ENCODE data around the gene MAMDC4. TPM values are rescaled to one million over a fixed set of nuclear protein-coding genes. Genes with fewer than 3 reads are reported as not detected.

The MAMDC4 gene
- total RNA-seq, 1 experiment from 2014 or later = 0.42 TPM

- no peak for DNase-seq (ENCODE audit: low read depth in 1 of 2, low spot score in 2 of 2)
- H3K36me3 ChIP-seq = peaks cover 45% of the 10 kb centered on the region
- no peaks in the 10 kb centered on the region for H3K9me3 ChIP-seq (replicated peaks)
- no peak overlapping the region for H3K4me3 ChIP-seq
- H3K27me3 ChIP-seq (replicated peaks) = no peaks in the 10 kb centered on the region
- no peaks in the 10 kb centered on the region for H3K4me1 ChIP-seq (replicated peaks)
- no peak overlapping the region for H3K27ac ChIP-seq
Observed at GRCh38 chr9:136815422-136815782, 36.7 kb upstream of the MAMDC4 start.

DNA sequence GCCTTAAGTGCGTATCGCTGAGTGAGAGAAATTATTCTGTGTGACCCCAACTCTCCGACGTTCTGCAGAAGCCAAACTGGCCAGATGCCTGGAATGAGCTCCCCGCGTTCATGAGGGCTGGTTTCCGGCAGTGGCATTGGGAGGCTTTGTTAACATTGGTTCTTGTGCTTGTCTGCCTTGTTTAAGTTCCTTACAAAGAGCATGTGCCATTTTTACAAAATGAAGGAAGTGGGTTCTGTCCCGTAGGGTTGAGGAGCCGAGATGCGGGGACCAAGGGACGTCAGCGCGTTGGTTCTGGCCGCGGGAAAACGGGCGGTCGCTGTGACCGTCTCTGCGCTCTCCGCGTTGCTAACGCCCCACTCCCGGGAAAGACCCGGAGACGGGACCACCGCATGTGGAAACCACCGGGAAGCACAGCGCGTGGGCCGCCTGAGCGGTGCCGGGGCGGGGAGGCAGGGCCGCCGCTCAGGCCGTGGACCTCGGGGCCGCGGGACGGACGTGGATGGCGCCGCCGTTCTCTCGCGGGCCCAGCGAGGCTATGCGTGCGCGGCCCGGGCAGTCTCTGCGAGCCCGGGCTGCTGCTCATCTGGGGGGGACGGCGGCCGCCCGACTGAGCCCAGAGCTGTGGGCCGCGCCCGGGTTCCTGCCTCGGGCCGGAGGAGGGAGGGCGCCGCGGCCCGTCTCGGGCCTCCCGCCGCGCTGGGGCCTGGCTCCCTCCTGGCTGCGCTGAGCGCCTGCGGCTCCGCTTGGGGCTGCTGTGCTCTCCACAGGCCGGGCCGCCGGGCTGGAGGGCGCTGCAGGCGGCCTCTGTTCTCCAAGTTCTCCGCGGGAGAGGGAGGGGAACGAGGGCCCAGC, 30.9 kb upstream of the MAMDC4 start:
- Histone ChIP-seq H3K27ac (no peak overlapping the region), H3K27me3 (replicated peaks) (no peaks in the 10 kb centered on the region), H3K4me1 (replicated peaks) (no peaks in the 10 kb centered on the region), H3K9me3 (replicated peaks) (no peaks in the 10 kb centered on the region), H3K36me3 (peaks cover 21% of the 10 kb centered on the region), H3K4me3 (no peak overlapping the region)
- no peak for DNase-seq (ENCODE audit: low read depth in 1 of 2, low spot score in 2 of 2)

GRCh38 chr9:136821826-136822544, 30.2 kb upstream of the MAMDC4 start:
- no peaks in the 10 kb centered on the region for H3K9me3 ChIP-seq (replicated peaks)
- H3K4me3 ChIP-seq = no peak overlapping the region
- peaks cover 26% of the 10 kb centered on the region for H3K36me3 ChIP-seq
- no peak overlapping the region for H3K27ac ChIP-seq
- H3K27me3 ChIP-seq (replicated peaks) = no peaks in the 10 kb centered on the region
- DNase-seq (ENCODE audit: low read depth in 1 of 2, low spot score in 2 of 2) = no peak
- no peaks in the 10 kb centered on the region for H3K4me1 ChIP-seq (replicated peaks)

DNA sequence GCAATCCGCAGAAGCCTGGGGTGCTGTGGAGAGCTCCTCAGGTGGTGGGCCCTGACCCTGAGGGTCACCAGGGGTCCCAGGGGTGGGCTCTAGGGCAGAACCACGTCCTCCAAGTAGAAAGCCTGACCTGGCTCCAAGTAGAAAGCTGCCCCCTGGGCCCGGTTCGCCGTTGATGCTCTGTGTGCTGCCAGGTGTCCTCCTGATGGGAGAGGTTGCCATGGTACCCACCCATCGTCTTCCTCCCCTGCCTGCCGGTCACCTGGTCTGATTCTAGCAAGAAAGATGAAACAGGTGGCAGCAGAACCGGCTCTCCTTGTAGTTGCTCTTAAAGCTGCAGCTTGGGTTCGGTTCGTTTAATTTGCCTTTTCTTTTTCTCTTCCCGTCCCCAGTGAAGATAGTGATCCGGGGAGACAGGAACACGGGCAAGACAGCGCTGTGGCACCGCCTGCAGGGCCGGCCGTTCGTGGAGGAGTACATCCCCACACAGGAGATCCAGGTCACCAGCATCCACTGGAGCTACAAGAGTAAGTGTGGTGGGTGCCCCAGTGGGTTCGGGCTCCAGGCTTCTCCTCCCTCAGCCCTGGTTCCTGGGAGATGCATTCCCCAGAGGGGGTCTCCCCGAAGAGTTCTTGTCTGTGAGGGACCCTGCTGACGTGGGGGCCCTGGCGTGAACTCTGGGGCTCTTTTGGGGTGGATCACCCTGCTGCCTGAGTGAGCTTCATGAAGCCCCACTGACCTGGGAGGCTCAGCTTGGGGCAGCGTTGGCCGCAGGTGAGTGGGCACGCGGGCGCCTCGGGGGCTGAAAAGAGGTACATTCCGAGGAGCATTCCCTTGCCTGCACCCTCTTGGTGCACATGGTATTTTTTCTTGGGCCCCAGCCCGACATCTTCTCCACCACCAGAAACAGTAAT, 28.8 kb upstream of the MAMDC4 start:
- Histone ChIP-seq H3K27me3 (replicated peaks) (no peaks in the 10 kb centered on the region), H3K9me3 (replicated peaks) (no peaks in the 10 kb centered on the region), H3K27ac (no peak overlapping the region), H3K4me3 (no peak overlapping the region), H3K4me1 (replicated peaks) (no peaks in the 10 kb centered on the region), H3K36me3 (peaks cover 37% of the 10 kb centered on the region)
- no peak for DNase-seq (ENCODE audit: low read depth in 1 of 2, low spot score in 2 of 2)

- no peak overlapping the region for H3K27ac ChIP-seq
- H3K9me3 ChIP-seq (replicated peaks) = no peaks in the 10 kb centered on the region
- no peaks in the 10 kb centered on the region for H3K27me3 ChIP-seq (replicated peaks)
- no peak overlapping the region for H3K4me3 ChIP-seq
- no peaks in the 10 kb centered on the region for H3K4me1 ChIP-seq (replicated peaks)
- no peak for DNase-seq (ENCODE audit: low read depth in 1 of 2, low spot score in 2 of 2)
- peaks cover 46% of the 10 kb centered on the region for H3K36me3 ChIP-seq
Observed at GRCh38 chr9:136824496-136825225, 27.5 kb upstream of the MAMDC4 start.

DNA sequence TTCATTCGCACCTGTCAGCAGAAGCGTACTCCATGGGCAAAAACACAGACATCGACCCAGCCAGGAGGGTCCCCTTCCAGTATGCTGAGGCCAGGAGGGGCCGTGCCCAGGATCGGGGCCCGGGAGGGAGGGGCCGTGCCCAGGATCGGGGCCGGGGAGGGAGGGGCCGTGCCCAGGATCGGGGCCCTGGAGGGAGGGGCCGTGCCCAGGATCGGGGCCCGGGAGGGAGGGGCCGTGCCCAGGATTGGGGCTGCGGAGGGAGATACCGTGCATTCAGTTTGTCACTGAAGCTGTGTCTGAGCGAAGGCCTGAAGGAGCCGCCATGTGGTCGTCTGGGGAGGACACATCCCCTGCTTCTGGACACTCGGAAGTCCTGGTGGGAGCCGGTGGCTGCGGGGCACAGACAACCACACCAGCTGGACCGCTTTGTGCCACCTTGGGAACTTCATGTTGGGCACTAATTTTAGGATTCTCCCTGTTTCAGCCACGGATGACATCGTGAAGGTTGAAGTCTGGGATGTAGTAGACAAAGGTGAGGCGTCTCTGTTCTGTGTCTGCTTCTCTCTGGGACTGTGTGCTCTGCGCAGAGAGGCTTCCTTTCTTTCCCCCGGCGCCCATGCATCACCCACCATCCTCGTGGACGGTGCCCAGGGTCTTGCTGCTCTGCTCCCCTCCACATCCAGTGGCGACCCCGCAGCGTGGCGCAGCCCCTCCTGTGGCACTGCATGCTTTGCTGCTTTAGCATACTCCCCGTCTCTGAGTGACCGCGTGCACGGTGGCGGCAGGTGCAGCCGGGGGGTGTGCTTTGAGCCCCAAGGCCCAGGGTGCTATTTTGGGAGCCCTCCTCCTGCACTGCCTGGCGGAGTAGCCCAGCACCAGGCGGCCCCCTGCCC, 26.6 kb upstream of the MAMDC4 start:
- Histone ChIP-seq H3K4me3 (no peak overlapping the region), H3K27ac (no peak overlapping the region), H3K4me1 (replicated peaks) (no peaks in the 10 kb centered on the region), H3K27me3 (replicated peaks) (no peaks in the 10 kb centered on the region), H3K9me3 (replicated peaks) (no peaks in the 10 kb centered on the region), H3K36me3 (peaks cover 55% of the 10 kb centered on the region)
- DNase-seq (ENCODE audit: low read depth in 1 of 2, low spot score in 2 of 2) = no peak

- H3K4me1 ChIP-seq (replicated peaks) = no peaks in the 10 kb centered on the region
- H3K27ac ChIP-seq = no peak overlapping the region
- H3K4me3 ChIP-seq = no peak overlapping the region
- peaks cover 62% of the 10 kb centered on the region for H3K36me3 ChIP-seq
- no peak for DNase-seq (ENCODE audit: low read depth in 1 of 2, low spot score in 2 of 2)
- H3K9me3 ChIP-seq (replicated peaks) = no peaks in the 10 kb centered on the region
- H3K27me3 ChIP-seq (replicated peaks) = no peaks in the 10 kb centered on the region
Observed at GRCh38 chr9:136826188-136826541, 26.0 kb upstream of the MAMDC4 start.

DNA sequence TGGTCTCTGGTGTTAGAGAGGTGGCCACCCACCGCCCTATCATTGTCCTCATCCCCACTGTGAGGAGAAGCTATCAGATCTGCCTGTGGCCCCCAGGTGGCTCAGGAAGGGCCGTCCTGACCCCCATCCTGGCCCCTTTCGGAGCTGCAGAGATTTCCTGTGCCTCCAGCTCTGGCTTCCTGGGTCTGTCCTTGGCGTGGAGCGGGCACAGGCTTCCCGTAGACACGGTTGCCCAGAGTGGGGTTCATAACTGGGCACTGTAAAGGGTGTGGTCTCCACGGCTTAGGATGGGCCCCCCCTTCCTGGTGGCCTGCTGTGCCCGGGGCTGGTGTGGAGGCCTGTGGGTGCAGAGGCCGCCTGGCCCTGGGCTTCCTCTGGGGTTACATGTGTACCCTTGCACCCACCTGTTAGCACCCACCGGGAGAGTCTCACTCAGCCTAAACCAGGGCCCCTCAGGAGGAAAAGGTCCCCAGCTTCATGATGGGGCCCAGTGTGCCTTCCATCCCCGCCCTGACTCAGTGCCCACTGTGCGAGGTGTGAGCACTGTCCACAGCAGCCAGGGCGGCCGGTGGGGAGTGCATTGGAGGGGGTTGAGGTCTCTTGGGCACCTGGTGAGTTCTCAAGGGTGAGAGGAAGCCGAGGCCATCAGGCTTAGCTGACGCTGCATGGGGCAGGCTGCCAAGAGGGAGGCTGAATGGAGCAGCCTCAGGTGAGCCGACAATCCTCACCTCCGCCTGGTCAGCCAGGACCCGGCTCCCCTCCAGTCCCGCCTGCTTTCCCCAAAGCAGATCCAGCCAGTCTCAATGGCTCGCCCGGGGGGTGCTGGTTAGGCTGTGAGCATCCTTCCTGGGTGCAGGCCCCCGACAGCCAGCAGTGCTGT, 25.2 kb upstream of the MAMDC4 start:
- no peak overlapping the region for H3K27ac ChIP-seq
- H3K36me3 ChIP-seq = peaks cover 69% of the 10 kb centered on the region
- no peaks in the 10 kb centered on the region for H3K4me1 ChIP-seq (replicated peaks)
- H3K9me3 ChIP-seq (replicated peaks) = no peaks in the 10 kb centered on the region
- no peaks in the 10 kb centered on the region for H3K27me3 ChIP-seq (replicated peaks)
- H3K4me3 ChIP-seq = no peak overlapping the region
- no peak for DNase-seq (ENCODE audit: low read depth in 1 of 2, low spot score in 2 of 2)

GRCh38 chr9:136827794-136828473, 24.2 kb upstream of the MAMDC4 start:
- H3K4me1 ChIP-seq (replicated peaks) = no peaks in the 10 kb centered on the region
- no peaks in the 10 kb centered on the region for H3K27me3 ChIP-seq (replicated peaks)
- H3K4me3 ChIP-seq = no peak overlapping the region
- H3K36me3 ChIP-seq = peaks cover 77% of the 10 kb centered on the region
- no peak overlapping the region for H3K27ac ChIP-seq
- DNase-seq (ENCODE audit: low read depth in 1 of 2, low spot score in 2 of 2) = no peak
- no peaks in the 10 kb centered on the region for H3K9me3 ChIP-seq (replicated peaks)

DNA sequence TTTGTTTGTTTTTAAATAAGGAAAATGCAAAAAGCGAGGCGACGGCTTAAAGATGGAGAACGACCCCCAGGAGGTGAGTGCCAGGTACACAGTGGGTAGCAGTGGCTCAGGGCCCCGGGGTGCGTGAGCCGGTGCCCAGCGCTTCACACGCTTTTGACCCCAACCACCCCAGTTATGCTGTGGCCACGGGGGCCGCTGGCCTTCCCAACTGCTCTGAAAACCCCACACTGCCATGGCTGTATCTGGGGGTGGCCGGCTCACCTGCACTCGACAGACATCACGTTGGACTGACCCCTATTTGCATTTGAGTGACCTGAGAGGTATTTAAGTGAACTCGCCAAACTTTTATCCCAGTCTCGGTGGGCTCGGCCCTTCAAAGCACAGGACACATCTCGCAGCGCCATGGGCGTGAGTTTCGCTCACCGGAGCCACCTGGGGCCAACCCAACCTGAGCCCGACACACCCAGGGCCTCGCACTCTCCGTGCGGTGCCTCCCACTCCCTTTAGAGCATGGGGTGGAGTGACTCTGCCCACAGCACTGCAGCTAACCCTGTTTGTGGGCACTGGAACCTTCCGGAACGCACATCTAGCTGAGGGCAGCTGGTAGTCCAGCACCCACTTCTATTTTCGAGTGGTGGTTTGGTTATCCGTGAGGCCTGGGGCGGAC, 23.5 kb upstream of the MAMDC4 start:
- Histone ChIP-seq H3K9me3 (replicated peaks) (no peaks in the 10 kb centered on the region), H3K27ac (no peak overlapping the region), H3K36me3 (peaks cover 74% of the 10 kb centered on the region), H3K27me3 (replicated peaks) (no peaks in the 10 kb centered on the region), H3K4me3 (no peak overlapping the region), H3K4me1 (replicated peaks) (no peaks in the 10 kb centered on the region)
- DNase-seq (ENCODE audit: low read depth in 1 of 2, low spot score in 2 of 2) = no peak

DNA sequence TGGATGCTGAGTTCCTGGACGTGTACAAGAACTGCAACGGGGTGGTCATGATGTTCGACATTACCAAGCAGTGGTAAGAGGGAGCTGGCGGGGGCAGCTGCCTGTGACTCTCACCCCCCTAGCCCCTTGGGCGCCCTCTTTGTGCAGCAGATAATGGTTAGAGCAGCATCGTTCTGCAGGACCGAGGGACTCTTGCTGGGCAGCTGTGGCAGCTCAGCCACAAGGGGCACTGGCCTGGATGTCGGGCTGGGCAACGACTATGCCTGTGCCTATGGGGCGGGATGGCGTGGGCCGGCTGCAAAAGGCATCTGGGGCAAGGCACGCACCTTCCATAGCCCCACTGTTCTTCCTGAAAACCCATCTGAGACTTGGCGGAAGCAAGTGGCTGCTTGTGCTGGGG, 22.7 kb upstream of the MAMDC4 start:
- Histone ChIP-seq H3K4me3 (no peak overlapping the region), H3K36me3 (peaks cover 72% of the 10 kb centered on the region), H3K27me3 (replicated peaks) (no peaks in the 10 kb centered on the region), H3K4me1 (replicated peaks) (no peaks in the 10 kb centered on the region), H3K27ac (no peak overlapping the region), H3K9me3 (replicated peaks) (no peaks in the 10 kb centered on the region)
- DNase-seq (ENCODE audit: low read depth in 1 of 2, low spot score in 2 of 2) = no peak

Measured in SJSA1 (cell line).